ENCODE data around the gene NARS2. TPM values are rescaled to one million over a fixed set of nuclear protein-coding genes. Genes with fewer than 3 reads are reported as not detected.

The NARS2 gene
- total and polyA plus RNA-seq, 9 of the 15 experiments (the other 6 are each of a cell fraction or from before 2014, with no cell fraction given), result 26.8 to 48.0 (median 34.2) TPM

GRCh38 chr11:78472905-78473304, 101.8 kb downstream of the NARS2 start:
- no peaks in the 10 kb centered on the region for H3K9me3 ChIP-seq (replicated peaks; ENCODE audit: control insufficient read depth, insufficient read depth, low read depth, low read length)
- H3K9ac ChIP-seq (ENCODE audit: insufficient read depth in 1 of 2, low read depth in 2 of 2, low read length in 2 of 2), result no peak overlapping the region
- no peak for ATAC-seq
- no peak overlapping the region for H3K4me2 ChIP-seq (ENCODE audit: insufficient read depth, low read length)
- H3K36me3 ChIP-seq (ENCODE audit: control insufficient read depth, insufficient read depth, low read length), result peaks cover 18% of the 10 kb centered on the region
- ChIA-PET POLR2A (interaction anchor here (1.2 kb wide), 1 partner anchor 118 kb away, joined by 3 read pairs; no protein-coding TSS in a partner anchor), CTCF (ENCODE audit: low intra/inter-chr PET ratio) (no interaction called here)
- no peaks in the 10 kb centered on the region for H3K27me3 ChIP-seq (ENCODE audit: control insufficient read depth in 2 of 2, insufficient read depth in 2 of 2, low read length in 2 of 2)
- H3K27ac ChIP-seq (ENCODE audit: extremely low read depth, low read depth, low read length), result no peak overlapping the region
- in situ Hi-C loops (cut with MboI) (no loop called here), intact Hi-C loops (cut with micrococcal nuclease) (no loop called here)
- BruUV-seq (replicated peaks), result no TSS peak
- no peaks in the 10 kb centered on the region for H3K4me1 ChIP-seq (replicated peaks in 1 of 2; ENCODE audit: control insufficient read depth in 2 of 2, insufficient read depth in 2 of 2, low read length in 2 of 2)
- no peak for FAIRE-seq
- no peaks in the 10 kb centered on the region for H3K9me1 ChIP-seq (ENCODE audit: control insufficient read depth, insufficient read depth, low read length)
- H3K79me2 ChIP-seq (ENCODE audit: control insufficient read depth, insufficient read depth, low read length), result no peaks in the 10 kb centered on the region
- no peak overlapping the region for H2AFZ ChIP-seq (ENCODE audit: low read depth, low read length)
- H3K4me3 ChIP-seq, result no peak overlapping the region
- 72% methylated on average over 4 of the region's 4 CpGs for WGBS (ENCODE audit: insufficient coverage, low coverage, missing lambda C conversion rate)
- no peak for DNase-seq (ENCODE audit: extremely low read depth in 1 of 4, low spot score in 3 of 4)
- TF ChIP-seq KLF1 (tag; IDR thresholded peaks at IDR 0.05), result no peak
- TF ChIP-seq, protein P1, sequence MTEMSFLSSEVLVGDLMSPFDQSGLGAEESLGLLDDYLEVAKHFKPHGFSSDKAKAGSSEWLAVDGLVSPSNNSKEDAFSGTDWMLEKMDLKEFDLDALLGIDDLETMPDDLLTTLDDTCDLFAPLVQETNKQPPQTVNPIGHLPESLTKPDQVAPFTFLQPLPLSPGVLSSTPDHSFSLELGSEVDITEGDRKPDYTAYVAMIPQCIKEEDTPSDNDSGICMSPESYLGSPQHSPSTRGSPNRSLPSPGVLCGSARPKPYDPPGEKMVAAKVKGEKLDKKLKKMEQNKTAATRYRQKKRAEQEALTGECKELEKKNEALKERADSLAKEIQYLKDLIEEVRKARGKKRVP (CRISPR knock-in tag; IDR thresholded peaks at IDR 0.05), result no peak
- TF ChIP-seq ZNF766 (CRISPR knock-in tag; conservative IDR thresholded peaks at IDR 0.05), result no peak
- TF ChIP-seq NFIX (CRISPR knock-in tag; IDR thresholded peaks at IDR 0.05; ENCODE audit: low read depth), result no peak
- no peak for TF ChIP-seq ZNF830 (CRISPR knock-in tag; IDR thresholded peaks at IDR 0.05)
- TF ChIP-seq HMG20A (CRISPR knock-in tag; conservative IDR thresholded peaks at IDR 0.05), result no peak
- TF ChIP-seq CHD2 (IDR thresholded peaks at IDR 0.05; ENCODE audit: low read depth, low read length), result no peak
- TF ChIP-seq BDP1 (IDR thresholded peaks at IDR 0.05; ENCODE audit: insufficient read depth, insufficient read length), result no peak
- no peak for TF ChIP-seq ZNF583 (CRISPR knock-in tag; IDR thresholded peaks at IDR 0.05)
- TF ChIP-seq GTF3C2 (IDR thresholded peaks at IDR 0.05; ENCODE audit: borderline replicate concordance, extremely low read depth, insufficient read length), result no peak
- TF ChIP-seq HES1 (IDR thresholded peaks at IDR 0.05; ENCODE audit: low read depth), result no peak
- no peak for TF ChIP-seq ZKSCAN1 (IDR thresholded peaks at IDR 0.05; ENCODE audit: low read depth, low read length)
- H4K20me1 ChIP-seq (replicated peaks; ENCODE audit: control insufficient read depth, insufficient read depth, low read length), result no peaks in the 10 kb centered on the region

Data from K562 (cell line).